B cell (primary cell): Measurements from ENCODE around the gene LAMTOR5. TPM values are rescaled to one million over a fixed set of nuclear protein-coding genes. Genes with fewer than 3 reads are reported as not detected.

ENCODE experiments used
- ATAC-seq: fragments of 200-7000 bp; cut with Tn5 transposase; one replicate; pipeline ENCODE4 v1.10.0; 2021; ENCODE audit warnings: low read depth, mild to moderate bottlenecking, moderate number of reproducible peaks, moderate library complexity
- CTCF ChIA-PET: fragments of 350-600 bp; sonication (Branson Sonifier 250); formaldehyde crosslinking; loops from one replicate; lab custom pipeline; 2021; ENCODE audit warnings: antibody characterized with exemption, inconsistent platforms; lab: Charles Lee
- POLR2A ChIA-PET: fragments of 350-600 bp; sonication (Branson Sonifier 250); formaldehyde crosslinking; loops from one replicate; lab custom pipeline; 2021; ENCODE audit warnings: antibody characterized with exemption; lab: Charles Lee
- DNase-seq: peaks from one replicate; pipeline ENCODE4 v3.0.0; 2013
- H2AFZ ChIP-seq: 2 replicates; pipeline ENCODE4 v1.6.1; 2012; ENCODE audit warnings: mild to moderate bottlenecking, low read depth, low read length; ENCODE audit not compliant: insufficient read depth, poor library complexity, severe bottlenecking
- H3K27ac ChIP-seq, 2 donors: 1 replicate in 1 of 2; 2 replicates in 1 of 2; pipeline ENCODE4 v1.5.1; 2012 to 2013; ENCODE audit warnings: low read length in 2 of 2, mild to moderate bottlenecking in 2 of 2, moderate library complexity in 1 of 2
- H3K27me3 ChIP-seq, 4 experiments: fragments of 200-600 bp in 1 of 4; sonication (generic) in 1 of 4; replicated peaks in 1 of 4; 1 replicate in 2 of 4; 2 replicates in 2 of 4; pipeline versions ENCODE4 v1.6.1 to v1.7.0; 2013 to 2016; ENCODE audit warnings: low read length in 3 of 4, mild to moderate bottlenecking in 2 of 4, mixed read lengths in 1 of 4, moderate library complexity in 1 of 4; ENCODE audit not compliant: insufficient read depth in 4 of 4, control insufficient read depth in 3 of 4; ENCODE audit errors: control extremely low read depth in 1 of 4
- H3K36me3 ChIP-seq, 2 experiments: replicated peaks in 1 of 2; 1 replicate in 1 of 2; 2 replicates in 1 of 2; pipeline versions ENCODE4 v1.6.1 to v1.7.1; 2013; ENCODE audit warnings: low read length in 1 of 2; ENCODE audit not compliant: insufficient read depth in 2 of 2, control insufficient read depth in 1 of 2; ENCODE audit errors: control extremely low read depth in 1 of 2, extremely low read depth in 1 of 2
- H3K4me1 ChIP-seq, 2 donors: fragments of 200-600 bp in 1 of 2; sonication (generic) in 1 of 2; 1 replicate in 1 of 2; 2 replicates in 1 of 2; pipeline versions ENCODE4 v1.5.1 to v1.6.1; 2013 to 2017; ENCODE audit warnings: low read length in 2 of 2; ENCODE audit not compliant: control insufficient read depth in 2 of 2, insufficient read depth in 2 of 2
- H3K4me2 ChIP-seq: replicated peaks from 2 replicates; pipeline ENCODE3; 2012; ENCODE audit warnings: mild to moderate bottlenecking, low read depth, low read length; ENCODE audit not compliant: poor library complexity, severe bottlenecking
- H3K4me3 ChIP-seq, 5 experiments: fragments of 200-600 bp in 1 of 5; sonication (generic) in 1 of 5; 1 replicate in 3 of 5; 2 replicates in 2 of 5; pipeline versions ENCODE4 v1.5.1 to v1.7.0; 2011 to 2016; ENCODE audit warnings: low read length in 4 of 5, mild to moderate bottlenecking in 4 of 5, low read depth in 2 of 5, control low read depth in 1 of 5, moderate library complexity in 1 of 5; ENCODE audit not compliant: insufficient read depth in 1 of 5; ENCODE audit errors: control extremely low read depth in 1 of 5, extremely low read depth in 1 of 5
- H3K79me2 ChIP-seq: fragments of 200-600 bp; sonication (generic); one replicate; pipeline ENCODE4 v1.6.0; 2016; ENCODE audit warnings: low read length; ENCODE audit not compliant: control insufficient read depth, insufficient read depth
- H3K9ac ChIP-seq: fragments of 200-600 bp; sonication (generic); 2 replicates; pipeline ENCODE4 v1.6.1; 2017; ENCODE audit warnings: mild to moderate bottlenecking, low read length, moderate library complexity
- H3K9me3 ChIP-seq, 3 donors: one replicate each; pipeline versions ENCODE4 v1.6.1 to v1.7.1; 2013; ENCODE audit warnings: low read length in 2 of 3; ENCODE audit not compliant: control insufficient read depth in 2 of 3, insufficient read depth in 1 of 3; ENCODE audit errors: control extremely low read depth in 1 of 3
- H4K20me1 ChIP-seq: 2 replicates; pipeline ENCODE4 v1.6.0; 2012; ENCODE audit warnings: mild to moderate bottlenecking, low read length; ENCODE audit not compliant: insufficient read depth, control insufficient read depth, poor library complexity, severe bottlenecking
- H3K27ac Mint-ChIP-seq: one replicate; pipeline ENCODE4 v1.8.0; 2021; ENCODE audit warnings: mixed read lengths
- H3K27me3 Mint-ChIP-seq: one replicate; pipeline ENCODE4 v1.8.0; 2021; ENCODE audit warnings: mixed read lengths
- H3K4me1 Mint-ChIP-seq: one replicate; pipeline ENCODE4 v1.8.0; 2021; ENCODE audit warnings: mixed read lengths
- H3K4me3 Mint-ChIP-seq: one replicate; pipeline ENCODE4 v1.8.0; 2021; ENCODE audit warnings: mixed read lengths
- H3K9me3 Mint-ChIP-seq: one replicate; pipeline ENCODE4 v1.8.0; 2022; ENCODE audit warnings: mixed read lengths; ENCODE audit not compliant: insufficient read depth
- CTCF ChIP-seq: fragments of 200-600 bp; IDR thresholded peaks from one replicate; pipeline ENCODE4 v1.8.0; 2022; ENCODE audit warnings: antibody characterized with exemption, mild to moderate bottlenecking
- EZH2 ChIP-seq: IDR thresholded peaks from 2 replicates; pipeline ENCODE4 v1.6.1; 2012; ENCODE audit warnings: borderline replicate concordance, low read depth, mild to moderate bottlenecking, moderate library complexity, low read length; ENCODE audit not compliant: insufficient read depth, poor library complexity, severe bottlenecking
- WGBS: methylation state at CpG from one replicate; pipeline ENCODE4 v1.1.5; 2013; ENCODE audit warnings: missing lambda C conversion rate; ENCODE audit not compliant: insufficient coverage; 5-methylcytosine and 5-hydroxymethylcytosine counted together
- intact Hi-C: fragments of 100-400 bp; cut with micrococcal nuclease; formaldehyde crosslinking; loops from one replicate; pipeline ENCODE4 v1.10.0; 2022
- polyA plus RNA-seq: library from polyadenylated mRNA; depleted of rRNA; stranded (reverse); fragments of >200 nt; gene quantifications from 2 replicates; pipeline ENCODE4 v1.2.3, GENCODE V29; 2012
- total RNA-seq, 2 donors: library from RNA; stranded (reverse); fragments of 120-200 nt in 1 of 2; gene quantifications; 1 replicate in 1 of 2; 2 replicates in 1 of 2; pipeline versions ENCODE4 v1.2.3 to v1.2.4, GENCODE V29; 2013 to 2022

The LAMTOR5 gene
- total and polyA plus RNA-seq, 2 donors (not counting 1 experiment from before 2014, with no cell fraction given) = 145 to 253 TPM

- CTCF ChIA-PET = no interaction called here
- H3K27me3 ChIP-seq = no peaks in the 10 kb centered on the region
- no peak overlapping the region for H3K27ac Mint-ChIP-seq
- no peak overlapping the region for H3K4me3 Mint-ChIP-seq
- H3K4me1 ChIP-seq = peaks cover 20 to 34% of the 10 kb centered on the region in 2 donors
- H3K27me3 Mint-ChIP-seq = no peaks in the 10 kb centered on the region
- no peaks in the 10 kb centered on the region for H3K9me3 ChIP-seq
- no peak overlapping the region for H3K27ac ChIP-seq
- no peaks in the 10 kb centered on the region for H3K36me3 ChIP-seq
- no peaks in the 10 kb centered on the region for H3K9me3 Mint-ChIP-seq
- 100% methylated on average over 1 of the region's 6 CpGs for WGBS
- DNase-seq (no peak), ATAC-seq (no peak)
- TF ChIP-seq CTCF (no peak), EZH2 (no peak)
- no peak overlapping the region for H3K4me3 ChIP-seq
- H2AFZ ChIP-seq = no peak overlapping the region
- POLR2A ChIA-PET = no interaction called here
- no peaks in the 10 kb centered on the region for H3K79me2 ChIP-seq
- H3K9ac ChIP-seq = no peak overlapping the region
- H3K4me2 ChIP-seq = no peak overlapping the region
- intact Hi-C loops = no loop called here
- no peaks in the 10 kb centered on the region for H4K20me1 ChIP-seq
- H3K4me1 Mint-ChIP-seq = peaks cover 32% of the 10 kb centered on the region
Observed at GRCh38 chr1:110390096-110390495, 17.4 kb downstream of the LAMTOR5 start.

GRCh38 chr1:110387048-110387754, 20.3 kb downstream of the LAMTOR5 start:
- H3K79me2 ChIP-seq = no peaks in the 10 kb centered on the region
- H3K4me1 Mint-ChIP-seq = peaks cover 56% of the 10 kb centered on the region
- 80% methylated on average over 1 of the region's 1 CpG for WGBS
- no peaks in the 10 kb centered on the region for H3K9me3 Mint-ChIP-seq
- H3K4me3 ChIP-seq = no peak overlapping the region
- peak overlapping the region; percentile 13 to 87 for H3K27ac ChIP-seq
- H3K27ac Mint-ChIP-seq = peak overlapping the region; percentile 90
- no peaks in the 10 kb centered on the region for H3K27me3 ChIP-seq
- TF ChIP-seq CTCF (no peak), EZH2 (no peak)
- H3K4me1 ChIP-seq = peaks cover 39 to 59% of the 10 kb centered on the region in 2 donors
- POLR2A ChIA-PET = interaction anchor here (2.4 to 3.9 kb wide), 2 partner anchors 20 to 48 kb away, joined by 8 to 28 read pairs; partner anchors contain the start of genes LAMTOR5 and RBM15
- ATAC-seq (no peak), DNase-seq (no peak)
- CTCF ChIA-PET = interaction anchor here (0.9 to 13.9 kb wide), 8 partner anchors 17 to 180 kb away, joined by 3 to 139 read pairs (median 20); partner anchors contain the start of genes LAMTOR5 and RBM15
- H3K36me3 ChIP-seq = no peaks in the 10 kb centered on the region
- H3K9me3 ChIP-seq = no peaks in the 10 kb centered on the region
- no peak overlapping the region for H2AFZ ChIP-seq
- no peaks in the 10 kb centered on the region for H4K20me1 ChIP-seq
- peak overlapping the region; percentile 12 for H3K4me3 Mint-ChIP-seq
- no peak overlapping the region for H3K4me2 ChIP-seq
- H3K27me3 Mint-ChIP-seq = no peaks in the 10 kb centered on the region
- H3K9ac ChIP-seq = no peak overlapping the region
- intact Hi-C loops = loop anchor here (10.0 kb wide), 2 partner anchors 398 to 488 kb away; partner anchors contain the start of gene CD53
